HG03066 (cell line): ENCODE results near the gene CCL1.
"Not testable (repeated sequence)": the region's sequence is repeated elsewhere in the genome, so short reads cannot be mapped to it uniquely, and the experiment has no call there.

Source experiments
- ATAC-seq: cut with Tn5 transposase; IDR thresholded peaks from one replicate; pipeline ENCODE4 v1.9.1; 2021; ENCODE audit warnings: low read depth; ENCODE audit not compliant: unreplicated experiment

The CCL1 gene

DNA sequence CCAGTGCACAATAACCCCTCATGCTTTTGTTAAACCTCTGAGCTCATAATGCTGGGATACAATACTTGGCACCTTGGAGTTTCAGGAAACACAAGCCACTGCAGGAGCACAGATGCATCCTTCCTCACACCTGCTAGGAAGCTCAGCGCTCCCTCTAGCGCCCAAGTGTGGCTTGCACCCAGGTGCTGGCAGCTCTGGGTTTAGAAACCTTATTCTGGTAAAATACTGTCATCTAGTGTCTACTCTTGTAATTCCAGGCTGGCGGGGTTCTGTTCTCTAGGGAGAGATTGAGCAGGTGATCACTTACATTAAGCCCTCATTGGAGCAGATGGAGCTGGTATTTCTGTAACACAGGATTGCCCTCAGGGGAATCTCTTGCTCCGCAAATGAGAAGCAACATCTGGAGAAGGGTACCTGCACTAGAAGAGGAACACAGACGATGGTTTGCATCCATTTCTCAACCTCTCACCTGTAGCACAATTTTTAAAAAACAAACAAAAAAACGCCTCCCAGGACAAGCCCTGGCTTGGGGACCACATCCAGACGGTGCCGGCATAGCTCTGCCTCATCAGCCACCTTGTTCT, 1.5 kb downstream of the CCL1 start:
- ATAC-seq, result no peak

- ATAC-seq, result no peak
Observed at GRCh38 chr17:34360601-34361270, 2.3 kb downstream of the CCL1 start.

DNA sequence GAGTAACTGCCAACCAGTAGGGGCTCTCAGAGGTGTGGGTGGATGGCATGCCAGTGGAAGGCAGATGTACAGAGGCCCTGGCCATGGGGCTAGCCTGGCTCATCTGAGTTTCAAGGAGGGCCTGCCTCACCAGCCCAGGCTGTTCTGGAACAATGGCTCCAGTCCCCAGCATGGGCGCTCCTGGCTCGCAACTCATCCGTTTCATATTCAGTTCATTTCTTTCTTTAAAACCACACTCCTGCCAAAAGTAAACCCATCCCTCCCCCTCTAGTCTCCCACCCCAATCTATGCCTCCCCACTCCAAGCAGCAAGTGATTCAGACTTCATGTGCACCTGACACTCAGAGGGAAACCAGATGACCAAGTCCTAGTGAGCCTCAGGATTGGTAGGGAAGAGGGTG, 4.4 kb downstream of the CCL1 start:
- no peak for ATAC-seq

DNA sequence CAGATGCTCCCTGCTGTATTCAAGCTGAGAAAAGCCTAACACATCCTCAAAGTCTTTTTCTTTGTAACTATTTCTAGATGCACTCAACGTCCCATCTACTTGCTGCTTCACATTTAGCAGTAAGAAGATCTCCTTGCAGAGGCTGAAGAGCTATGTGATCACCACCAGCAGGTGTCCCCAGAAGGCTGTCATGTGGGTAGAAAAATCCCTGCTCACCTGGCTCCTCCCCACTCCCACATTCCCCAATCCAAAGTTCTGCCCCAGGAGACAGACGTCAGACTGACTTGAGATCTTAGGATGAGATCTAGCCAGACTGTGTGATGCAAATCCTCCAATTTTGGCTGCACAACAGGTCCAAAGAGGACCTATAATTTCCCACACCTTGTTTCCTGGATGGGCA, 5.6 kb downstream of the CCL1 start:
- ATAC-seq, result no peak

DNA sequence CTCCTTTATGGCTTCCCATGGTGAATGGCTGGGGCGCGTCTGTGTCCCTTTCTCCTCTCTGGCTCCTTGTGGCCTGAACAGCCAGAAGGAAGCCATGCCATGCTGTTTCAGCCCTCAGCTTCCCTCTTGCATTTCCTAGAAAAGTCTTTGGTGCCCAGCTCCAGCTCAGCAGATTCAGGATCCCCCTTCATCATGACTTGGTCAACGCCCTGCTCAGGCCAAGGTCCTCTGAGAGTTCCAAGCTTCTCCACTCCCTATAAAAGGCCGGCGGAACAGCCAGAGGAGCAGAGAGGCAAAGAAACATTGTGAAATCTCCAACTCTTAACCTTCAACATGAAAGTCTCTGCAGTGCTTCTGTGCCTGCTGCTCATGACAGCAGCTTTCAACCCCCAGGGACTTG, 6.8 kb downstream of the CCL1 start, which contains the start of gene CCL13:
Gene CCL13, plus strand, starts transcription at position 287 of the 400 bp plus-strand sequence. Its CDS starts 47 bp downstream, at position 334.
- no peak for ATAC-seq

GRCh38 chr17:34354637-34355036, 8.4 kb downstream of the CCL1 start:
- no peak for ATAC-seq

DNA sequence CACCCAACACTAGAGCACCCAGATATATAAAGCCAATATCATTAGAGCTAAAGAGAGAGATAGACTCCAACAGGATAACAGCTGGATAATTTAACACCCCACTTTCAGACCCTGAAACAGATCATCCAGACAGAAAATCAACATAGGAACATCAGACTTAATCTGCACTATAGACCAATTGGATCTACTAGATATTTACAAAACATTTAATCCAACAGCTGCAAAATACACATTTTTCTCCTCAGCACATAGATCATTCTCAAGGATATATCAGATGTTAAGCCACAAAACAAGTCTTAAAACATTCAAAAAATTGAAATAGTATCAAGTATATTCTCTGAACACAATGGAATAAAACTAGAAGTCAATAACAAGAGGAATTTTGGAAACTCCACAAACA, 10.8 kb downstream of the CCL1 start:
- ATAC-seq, result no peak

DNA sequence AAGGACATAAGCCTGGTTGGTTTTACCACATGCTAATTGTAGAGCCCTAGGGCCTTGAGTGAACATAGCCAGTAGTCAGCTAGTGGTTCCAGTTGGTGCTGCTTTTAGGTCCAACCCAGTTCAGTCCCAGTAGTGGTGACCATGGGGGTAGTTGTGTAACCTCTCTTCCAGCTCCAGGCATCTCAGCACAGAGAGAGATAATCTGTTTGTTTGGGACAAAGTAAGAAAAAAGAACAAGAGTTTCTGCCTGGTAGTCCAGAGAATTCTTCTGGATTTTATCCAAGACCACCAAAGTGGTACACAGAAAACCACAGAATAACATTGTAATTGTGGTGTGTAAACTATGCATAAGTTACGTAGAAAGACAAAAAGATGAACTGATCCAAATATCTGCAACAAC, 11.9 kb downstream of the CCL1 start:
- no peak for ATAC-seq

- ATAC-seq, result no peak
Observed at GRCh38 chr17:34349751-34350150, 13.3 kb downstream of the CCL1 start.

DNA sequence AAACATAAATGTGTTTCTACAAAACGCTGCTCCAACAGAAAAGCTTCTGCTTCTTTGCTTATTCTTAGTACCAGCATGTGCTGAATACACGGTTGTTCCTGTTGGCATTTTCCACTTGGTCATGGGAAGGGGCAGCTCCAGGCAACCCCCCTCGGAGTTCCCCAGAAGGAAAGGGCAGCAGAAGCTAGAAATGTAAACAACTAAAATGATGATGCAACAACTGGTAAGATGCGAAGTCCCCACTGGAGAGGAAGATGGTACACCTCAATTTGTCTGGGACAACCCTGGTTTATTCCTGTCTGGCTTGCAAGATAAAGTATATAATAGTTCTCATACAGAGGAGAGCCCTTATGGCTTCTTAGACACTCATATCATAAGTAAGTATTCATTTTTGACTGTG, 16.0 kb downstream of the CCL1 start:
- no peak for ATAC-seq

- ATAC-seq, result no peak
Observed at GRCh38 chr17:34341916-34342315, 21.1 kb downstream of the CCL1 start.

DNA sequence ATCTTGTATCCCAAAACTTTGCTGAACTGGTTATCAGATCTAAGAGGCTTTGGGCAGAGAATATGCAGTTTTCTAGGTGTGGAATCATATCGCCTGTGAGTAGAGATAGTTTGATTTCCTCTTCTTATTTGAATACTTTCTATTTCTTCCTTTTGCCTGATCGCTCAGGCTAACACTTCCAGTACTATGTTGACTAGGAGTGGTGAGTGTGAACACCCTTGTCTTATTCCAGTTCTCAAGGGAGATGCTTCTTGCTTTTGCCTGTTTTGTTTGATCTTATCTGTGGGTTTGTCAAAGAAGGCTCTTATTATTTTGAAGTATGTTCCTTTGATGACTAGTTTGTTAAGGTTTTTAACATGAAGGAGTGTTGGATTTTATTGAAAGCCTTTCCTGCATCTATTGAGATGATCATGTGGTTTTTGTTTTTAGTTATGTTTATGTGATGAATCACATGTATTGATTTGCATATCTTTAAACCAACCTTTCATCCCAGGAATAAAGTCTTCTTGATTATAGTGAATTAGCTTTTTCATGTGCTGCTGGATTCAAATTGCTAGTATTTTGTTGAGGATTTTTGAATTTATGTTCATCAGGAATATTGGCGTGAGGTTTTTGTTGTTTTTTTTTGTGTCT, 23.8 kb downstream of the CCL1 start:
- no peak for ATAC-seq

DNA sequence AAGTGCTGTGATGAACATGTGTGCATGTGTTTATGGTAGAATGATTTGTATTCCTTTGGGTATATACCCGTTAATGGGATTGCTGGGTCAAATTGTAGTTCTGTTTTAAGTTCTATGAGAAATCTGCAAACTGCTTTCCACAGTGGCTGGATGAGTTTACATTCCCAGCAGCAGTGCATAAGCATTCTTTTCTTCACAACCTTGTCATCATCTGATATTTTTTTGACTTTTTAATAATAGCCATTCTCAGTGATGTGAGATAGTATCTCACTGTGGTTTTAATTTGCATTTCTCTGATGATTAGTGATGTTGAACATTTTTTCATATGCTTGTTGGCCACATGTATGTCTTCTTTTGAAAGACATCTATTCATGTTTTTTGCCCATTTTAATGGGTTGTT, 25.3 kb downstream of the CCL1 start:
- ATAC-seq, result no peak

DNA sequence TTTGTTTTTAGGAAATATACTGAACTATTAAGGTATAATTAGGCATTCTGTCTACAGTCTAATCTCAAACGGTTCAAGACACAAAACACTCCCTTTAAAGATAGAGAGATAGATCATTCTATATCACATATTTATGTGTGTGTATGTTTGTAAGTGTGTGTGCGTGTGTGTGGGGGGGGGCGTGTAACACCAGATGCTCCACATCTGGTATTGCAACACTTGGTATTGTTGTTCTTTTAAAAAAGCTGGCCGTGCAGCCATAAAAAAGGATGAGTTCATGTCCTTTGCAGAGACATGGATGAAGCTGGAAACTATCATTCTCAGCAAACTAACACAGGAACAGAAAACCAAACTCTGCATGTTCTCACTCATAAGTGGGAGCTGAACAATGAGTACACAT, 35.5 kb downstream of the CCL1 start:
- not testable (repeated sequence) for ATAC-seq

GRCh38 chr17:34321964-34322363, 41.1 kb downstream of the CCL1 start:
- ATAC-seq, result no peak

GRCh38 chr17:34319039-34319483, 44.0 kb downstream of the CCL1 start, which contains the start of gene CCL8:
TSS of gene CCL8 (plus strand) at chr17:34319435. CDS start at chr17:34319502, 67 bp downstream.
- no peak for ATAC-seq

- ATAC-seq, result no peak
Observed at GRCh38 chr17:34318474-34318873, 44.6 kb downstream of the CCL1 start.

DNA sequence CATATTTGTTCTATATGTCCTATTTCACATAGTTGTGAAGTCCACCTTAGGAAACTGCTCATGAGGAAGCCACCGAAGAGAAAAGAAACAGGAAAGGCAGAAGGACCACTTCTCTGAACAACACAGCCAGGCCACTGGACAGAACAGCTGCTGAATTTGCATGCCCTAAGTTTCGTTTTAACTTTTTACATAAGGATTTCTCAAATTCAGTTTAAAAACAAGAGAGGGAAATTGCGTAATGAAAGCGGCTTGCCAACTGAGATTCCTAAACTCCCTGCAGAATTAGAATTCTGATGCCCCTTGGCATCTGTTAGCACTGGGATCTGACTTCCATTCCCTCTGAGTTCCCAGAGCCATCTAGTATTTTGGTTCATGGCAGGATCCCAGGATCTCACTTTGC, 48.8 kb downstream of the CCL1 start:
- ATAC-seq, result no peak

- ATAC-seq, result no peak
Observed at GRCh38 chr17:34313164-34313563, 49.9 kb downstream of the CCL1 start.

DNA sequence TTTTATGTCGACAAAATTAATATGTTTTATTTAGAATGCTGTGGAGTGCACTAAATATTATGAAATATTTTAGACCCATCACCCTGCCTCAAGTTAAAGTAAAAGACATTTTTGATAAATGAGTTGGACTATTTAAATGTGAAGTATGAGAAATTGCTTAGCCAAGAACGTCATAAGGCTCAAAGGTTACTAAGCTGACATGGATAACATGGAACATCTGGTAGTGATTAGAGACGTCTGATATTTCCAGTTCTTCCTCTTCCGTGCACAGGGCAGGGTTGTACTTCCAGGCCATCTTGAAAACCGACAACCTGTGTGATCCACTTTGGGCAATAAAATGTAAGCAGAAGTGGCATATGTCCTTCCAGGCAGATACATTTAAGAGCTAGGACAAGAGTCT, 51.0 kb downstream of the CCL1 start:
- no peak for ATAC-seq

GRCh38 chr17:34311291-34311690, 51.7 kb downstream of the CCL1 start:
- ATAC-seq, result no peak
